GM23248 (cell line): ENCODE data around the gene DLST.

Experiments
- EZH2 ChIP-seq: fragments of 200-600 bp; sonication (generic); IDR thresholded peaks from 2 replicates; pipeline ENCODE4 v1.6.1; 2018; ENCODE audit warnings: antibody characterized with exemption, mild to moderate bottlenecking; ENCODE audit not compliant: insufficient read depth, poor library complexity, severe bottlenecking
- EZH2phosphoT487 ChIP-seq: fragments of 200-600 bp; sonication (generic); IDR thresholded peaks from 2 replicates; pipeline ENCODE4 v1.6.1; 2018; ENCODE audit warnings: antibody characterized with exemption, moderate library complexity, mild to moderate bottlenecking, low read depth; ENCODE audit not compliant: insufficient read depth

- no peak for TF ChIP-seq EZH2phosphoT487
- TF ChIP-seq EZH2 = no peak
Observed at GRCh38 chr14:74946659-74947281, 65.1 kb downstream of the DLST start.
